Measurements from ENCODE around the gene BICD1.

The BICD1 gene

GRCh38 chr12:32277774-32278173 lies 171.1 kb downstream of the BICD1 start:
- Histone ChIP-seq H3K9me3 (ENCODE audit: severe bottlenecking) (no peaks in the 10 kb centered on the region), H3K4me1 (ENCODE audit: insufficient read depth, poor library complexity, severe bottlenecking) (no peaks in the 10 kb centered on the region), H3K27me3 (ENCODE audit: insufficient read depth, poor library complexity, severe bottlenecking) (no peaks in the 10 kb centered on the region), H3K36me3 (ENCODE audit: low read depth) (no peaks in the 10 kb centered on the region), H3K27ac (ENCODE audit: poor library complexity, severe bottlenecking) (no peak overlapping the region), H3K4me3 (ENCODE audit: severe bottlenecking) (no peak overlapping the region)
- no peak for TF ChIP-seq CTCF (IDR thresholded peaks at IDR 0.05; ENCODE audit: poor library complexity, severe bottlenecking)
- ATAC-seq (ENCODE audit: low read depth) (no peak), DNase-seq (ENCODE audit: low spot score) (no peak)

GRCh38 chr12:32281098-32281497 lies 174.5 kb downstream of the BICD1 start:
- Histone ChIP-seq H3K4me1 (ENCODE audit: insufficient read depth, poor library complexity, severe bottlenecking) (no peaks in the 10 kb centered on the region), H3K9me3 (ENCODE audit: severe bottlenecking) (no peaks in the 10 kb centered on the region), H3K27ac (ENCODE audit: poor library complexity, severe bottlenecking) (no peak overlapping the region), H3K27me3 (ENCODE audit: insufficient read depth, poor library complexity, severe bottlenecking) (no peaks in the 10 kb centered on the region), H3K36me3 (ENCODE audit: low read depth) (no peaks in the 10 kb centered on the region), H3K4me3 (ENCODE audit: severe bottlenecking) (no peak overlapping the region)
- DNase-seq (ENCODE audit: low spot score) (no peak), ATAC-seq (ENCODE audit: low read depth) (no peak)
- TF ChIP-seq CTCF (IDR thresholded peaks at IDR 0.05; ENCODE audit: poor library complexity, severe bottlenecking), result no peak

- DNase-seq (ENCODE audit: low spot score), result no peak
- no peak for ATAC-seq (ENCODE audit: low read depth)
- TF ChIP-seq CTCF (IDR thresholded peaks at IDR 0.05; ENCODE audit: poor library complexity, severe bottlenecking), result no peak
- Histone ChIP-seq H3K27me3 (ENCODE audit: insufficient read depth, poor library complexity, severe bottlenecking) (no peaks in the 10 kb centered on the region), H3K27ac (ENCODE audit: poor library complexity, severe bottlenecking) (no peak overlapping the region), H3K4me3 (ENCODE audit: severe bottlenecking) (no peak overlapping the region), H3K36me3 (ENCODE audit: low read depth) (no peaks in the 10 kb centered on the region), H3K4me1 (ENCODE audit: insufficient read depth, poor library complexity, severe bottlenecking) (no peaks in the 10 kb centered on the region), H3K9me3 (ENCODE audit: severe bottlenecking) (no peaks in the 10 kb centered on the region)
These were observed 177.9 kb downstream of the BICD1 start for GRCh38 chr12:32284561-32284960.

GRCh38 chr12:32285021-32285420 lies 178.4 kb downstream of the BICD1 start:
- Histone ChIP-seq H3K9me3 (ENCODE audit: severe bottlenecking) (no peaks in the 10 kb centered on the region), H3K27ac (ENCODE audit: poor library complexity, severe bottlenecking) (no peak overlapping the region), H3K4me3 (ENCODE audit: severe bottlenecking) (no peak overlapping the region), H3K27me3 (ENCODE audit: insufficient read depth, poor library complexity, severe bottlenecking) (no peaks in the 10 kb centered on the region), H3K36me3 (ENCODE audit: low read depth) (no peaks in the 10 kb centered on the region), H3K4me1 (ENCODE audit: insufficient read depth, poor library complexity, severe bottlenecking) (no peaks in the 10 kb centered on the region)
- TF ChIP-seq CTCF (IDR thresholded peaks at IDR 0.05; ENCODE audit: poor library complexity, severe bottlenecking), result no peak
- DNase-seq (ENCODE audit: low spot score), result no peak
- ATAC-seq (ENCODE audit: low read depth), result no peak

- H3K36me3 ChIP-seq (ENCODE audit: low read depth), result no peaks in the 10 kb centered on the region
These were observed 178.8 kb downstream of the BICD1 start for GRCh38 chr12:32285489-32285888.

More at GRCh38 chr12:32285489-32285888, 178.8 kb downstream of the BICD1 start:
- TF ChIP-seq CTCF (IDR thresholded peaks at IDR 0.05; ENCODE audit: poor library complexity, severe bottlenecking), result no peak
- Histone ChIP-seq H3K4me3 (ENCODE audit: severe bottlenecking) (no peak overlapping the region), H3K27me3 (ENCODE audit: insufficient read depth, poor library complexity, severe bottlenecking) (no peaks in the 10 kb centered on the region), H3K4me1 (ENCODE audit: insufficient read depth, poor library complexity, severe bottlenecking) (no peaks in the 10 kb centered on the region), H3K9me3 (ENCODE audit: severe bottlenecking) (no peaks in the 10 kb centered on the region), H3K27ac (ENCODE audit: poor library complexity, severe bottlenecking) (no peak overlapping the region)
- DNase-seq (ENCODE audit: low spot score) (no peak), ATAC-seq (ENCODE audit: low read depth) (no peak)
